Eye (tissue), 1 donor: ENCODE results near the gene PRDM15.

ENCODE experiments used
- DNase-seq: peaks from one replicate; pipeline ENCODE4 v3.0.0-alpha.2; 2015

PRDM15 gene

DNA sequence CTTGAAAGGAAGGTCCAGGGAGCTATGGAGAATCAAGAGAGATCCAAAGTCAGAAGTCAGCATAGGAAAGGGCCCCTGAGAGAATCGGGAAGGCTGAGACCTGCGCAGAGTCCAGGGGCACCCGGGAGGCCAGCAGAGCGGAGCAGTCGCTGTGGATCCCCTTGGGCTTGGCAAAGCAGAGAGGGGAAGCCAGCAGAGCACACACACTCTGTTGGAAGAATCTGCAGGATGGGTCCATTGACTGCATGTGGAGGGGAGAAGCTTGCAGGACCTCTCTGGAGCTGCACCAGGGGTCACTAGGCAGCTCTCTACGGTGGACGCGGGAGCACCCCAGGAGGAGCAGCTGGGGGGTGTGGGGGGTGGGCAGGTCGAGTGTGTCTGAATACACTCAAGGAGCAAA is 118.7 kb downstream of the PRDM15 start:
- no peak for DNase-seq

DNA sequence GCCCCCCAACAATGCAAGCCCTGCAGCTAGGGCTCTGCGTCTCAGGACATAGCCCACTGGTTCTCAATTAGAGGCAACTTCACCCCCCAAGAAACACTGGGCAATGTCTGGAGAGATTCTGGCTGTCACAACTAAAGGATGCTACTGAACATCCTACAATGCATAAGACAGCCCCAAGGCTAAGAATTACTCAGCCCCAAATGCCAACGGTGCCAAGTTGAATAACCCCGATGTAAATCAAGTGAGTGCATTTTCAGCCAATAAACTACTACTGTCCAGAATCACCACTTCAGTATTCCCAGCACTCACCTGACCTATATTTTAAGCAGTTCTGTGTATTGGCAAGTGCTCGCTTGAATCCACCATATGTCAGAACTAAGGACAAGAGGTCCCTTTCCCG is 119.2 kb downstream of the PRDM15 start:
- DNase-seq = no peak

DNA sequence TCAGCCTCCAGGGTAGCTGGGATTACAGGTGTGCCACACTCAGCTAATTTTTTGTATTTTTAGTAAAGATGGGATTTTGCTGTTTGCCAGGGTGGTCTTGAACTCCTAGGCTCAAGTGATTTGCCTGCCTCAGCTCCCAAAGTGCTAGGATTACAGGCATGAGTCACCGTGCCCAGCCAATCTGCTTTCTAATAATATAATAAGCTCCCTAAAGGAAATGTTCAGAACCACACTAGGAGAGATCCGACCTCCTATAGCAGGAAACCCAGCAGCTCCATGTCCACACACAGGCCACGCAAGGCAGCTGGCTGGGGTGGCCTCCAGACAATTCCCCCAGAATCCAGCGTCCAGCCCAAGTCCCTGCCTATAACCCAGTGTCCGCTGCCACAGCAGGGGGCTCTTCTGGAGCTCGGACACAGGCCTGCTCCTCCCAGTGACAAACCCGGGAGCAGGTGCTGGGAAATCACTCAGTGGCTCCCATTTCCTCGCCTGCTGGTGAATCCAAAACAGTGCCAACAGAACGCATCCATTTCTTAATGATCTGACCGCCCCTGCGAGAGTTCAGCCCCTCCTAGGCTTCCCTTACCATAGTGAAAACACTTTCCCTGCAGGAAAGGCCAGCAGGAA is 119.8 kb downstream of the PRDM15 start:
- no peak for DNase-seq

GRCh38 chr21:41758550-41758949 is 120.6 kb downstream of the PRDM15 start:
- no peak for DNase-seq

DNA sequence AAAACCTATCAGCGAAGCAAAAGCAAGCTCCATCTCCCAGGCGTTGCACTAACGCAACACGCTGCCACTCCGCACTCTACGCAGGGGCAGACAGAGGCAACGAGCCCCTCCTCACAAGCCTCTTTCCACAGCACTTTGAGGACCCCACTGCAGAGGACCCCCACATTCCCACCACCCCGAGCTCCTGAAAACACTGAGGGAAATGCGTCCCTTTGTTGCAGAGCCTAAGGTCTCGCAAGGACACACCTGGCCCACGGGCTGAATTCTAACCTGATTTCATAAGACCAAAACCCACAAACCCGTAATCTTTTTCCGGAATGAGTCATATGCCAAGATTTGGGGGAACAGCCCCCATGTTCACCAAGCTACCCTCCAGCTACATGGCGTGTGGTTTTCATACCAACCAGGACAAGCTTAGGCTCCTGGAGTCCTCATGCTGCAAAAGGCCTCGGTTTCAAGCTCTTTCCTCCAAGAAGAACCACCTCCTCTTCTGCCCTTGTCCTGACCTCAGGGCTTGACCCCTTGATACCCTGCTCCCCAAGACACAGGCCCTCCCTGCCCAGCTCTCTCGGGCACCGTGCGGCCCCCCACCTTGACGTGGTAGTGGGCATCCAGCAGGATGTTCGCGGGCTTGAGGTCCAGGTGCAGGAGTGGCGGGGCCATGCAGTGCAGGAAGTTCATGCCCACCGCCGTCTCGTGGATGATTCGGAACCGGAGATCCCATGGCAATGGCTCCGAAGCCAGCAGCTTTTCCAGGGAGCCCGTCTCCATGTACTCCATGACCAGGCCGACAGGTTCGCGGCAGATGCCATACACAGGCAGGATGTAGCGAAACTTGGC is 123.0 kb downstream of the PRDM15 start:
- DNase-seq = no peak

DNA sequence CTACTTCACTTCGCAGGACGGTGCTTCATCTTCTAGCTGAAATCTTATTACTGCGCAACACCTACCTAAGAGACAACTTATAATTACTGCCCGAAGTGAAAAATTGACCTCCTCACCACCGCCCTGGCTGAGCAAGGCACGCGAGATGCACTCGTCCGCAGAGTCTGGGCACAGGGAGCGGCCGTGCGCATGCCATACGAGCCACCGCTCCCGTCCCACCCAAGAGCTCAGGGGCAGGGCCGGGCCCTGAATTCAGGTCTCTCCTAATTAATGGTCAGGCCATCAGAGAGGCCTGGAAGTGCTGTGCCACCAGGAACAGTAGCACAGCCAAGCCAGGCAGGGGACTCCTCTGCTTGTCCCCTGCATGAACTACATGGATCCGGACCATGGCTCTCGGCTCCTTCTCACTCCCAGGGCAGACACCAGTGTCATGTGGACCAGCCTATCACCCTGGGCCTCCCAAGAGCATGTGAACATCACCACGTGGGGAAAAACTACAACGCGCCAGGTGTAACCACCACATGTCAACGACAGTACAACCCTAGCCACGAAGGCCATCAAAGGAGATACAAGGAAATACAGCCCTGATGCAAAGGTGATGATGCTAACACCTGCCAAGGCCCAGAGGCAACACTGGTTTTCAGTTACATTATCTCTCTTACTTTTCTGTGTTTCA is 123.7 kb downstream of the PRDM15 start:
- DNase-seq = no peak

DNA sequence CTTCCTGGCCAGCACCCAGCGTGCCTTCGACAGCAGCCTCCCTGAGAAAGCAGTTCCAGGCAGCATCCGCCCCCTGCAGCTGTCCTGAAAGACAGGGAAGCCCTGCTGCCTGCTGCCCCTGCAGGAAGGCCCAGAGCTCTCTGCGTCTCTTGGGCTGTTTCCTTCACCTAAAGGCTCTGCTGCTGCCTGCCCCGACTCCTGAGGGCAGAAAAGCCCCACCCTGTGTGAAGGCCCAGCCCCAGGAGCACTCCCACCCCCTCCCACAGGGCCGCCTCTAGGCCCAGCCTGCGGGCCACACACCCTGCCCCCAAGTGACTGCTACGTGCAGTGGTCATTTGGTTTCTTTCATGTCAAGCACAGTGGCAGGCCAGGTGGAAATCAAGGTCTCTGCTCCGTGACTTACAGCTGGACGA is 124.7 kb downstream of the PRDM15 start:
- DNase-seq = no peak

GRCh38 chr21:41753006-41753898 is 125.9 kb downstream of the PRDM15 start:
- peak; percentile 55 for DNase-seq

DNA sequence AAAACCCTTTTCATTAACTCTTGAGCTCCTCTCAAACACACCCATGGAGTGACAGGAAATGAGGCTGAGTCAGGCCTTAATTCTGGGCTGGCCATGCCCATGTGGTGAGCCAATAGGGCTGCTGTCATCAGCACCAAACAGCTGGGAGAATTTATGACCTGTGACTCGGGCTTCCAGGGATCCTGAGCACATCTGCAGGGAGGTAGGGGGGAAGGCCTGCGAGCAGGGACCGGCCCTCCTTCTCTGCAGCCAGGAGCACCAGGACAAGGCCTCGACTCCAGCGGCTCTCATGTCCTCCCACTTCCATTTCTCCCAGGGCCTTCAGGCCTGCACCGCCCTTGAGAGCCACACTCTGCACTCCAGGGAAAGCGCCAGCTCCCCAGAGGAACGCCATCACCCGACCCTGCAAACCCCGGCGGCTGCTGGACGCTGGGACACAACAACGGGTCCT is 126.9 kb downstream of the PRDM15 start:
- DNase-seq = no peak

DNA sequence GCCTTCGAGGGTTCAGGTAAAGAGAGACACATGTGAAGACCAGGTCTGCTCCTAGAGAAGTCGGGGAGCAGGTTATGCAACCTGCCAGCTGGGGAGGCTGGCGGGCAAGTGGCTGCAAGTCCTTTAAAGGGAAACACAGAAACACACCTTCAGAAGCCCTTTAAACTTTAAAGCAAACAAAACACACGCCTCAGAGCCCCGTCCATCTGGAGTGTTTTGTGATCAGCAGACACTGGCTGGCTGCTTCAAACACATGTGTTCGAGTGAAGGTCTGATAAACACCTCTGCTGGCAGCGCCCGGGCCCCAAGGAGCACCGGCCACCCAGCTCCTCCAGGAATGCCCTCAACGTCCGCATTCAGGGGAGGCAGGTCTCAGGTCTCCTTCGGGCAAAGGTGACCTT is 127.5 kb downstream of the PRDM15 start:
- peak; percentile 48 for DNase-seq

GRCh38 chr21:41750532-41751151 is 128.5 kb downstream of the PRDM15 start:
- no peak for DNase-seq

DNA sequence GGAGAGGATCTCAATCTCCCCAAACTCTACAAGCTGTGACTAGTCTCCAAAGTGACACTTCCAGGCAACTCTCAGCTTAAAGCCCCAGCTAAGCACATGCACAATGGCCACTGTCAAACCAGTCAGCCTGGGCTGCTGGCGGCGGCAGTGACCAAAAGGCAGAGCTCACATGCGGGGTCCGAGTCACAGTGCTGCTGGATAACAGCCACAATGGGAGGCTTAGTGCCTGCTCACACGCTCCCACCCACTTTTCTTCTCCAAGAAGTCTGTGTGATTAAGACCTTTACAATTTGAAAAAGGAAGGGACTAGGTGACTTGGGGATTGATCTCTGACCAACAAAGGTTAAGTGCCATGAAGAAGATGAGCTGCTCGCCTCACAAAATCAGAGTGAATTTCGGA is 129.1 kb downstream of the PRDM15 start:
- DNase-seq = no peak

DNA sequence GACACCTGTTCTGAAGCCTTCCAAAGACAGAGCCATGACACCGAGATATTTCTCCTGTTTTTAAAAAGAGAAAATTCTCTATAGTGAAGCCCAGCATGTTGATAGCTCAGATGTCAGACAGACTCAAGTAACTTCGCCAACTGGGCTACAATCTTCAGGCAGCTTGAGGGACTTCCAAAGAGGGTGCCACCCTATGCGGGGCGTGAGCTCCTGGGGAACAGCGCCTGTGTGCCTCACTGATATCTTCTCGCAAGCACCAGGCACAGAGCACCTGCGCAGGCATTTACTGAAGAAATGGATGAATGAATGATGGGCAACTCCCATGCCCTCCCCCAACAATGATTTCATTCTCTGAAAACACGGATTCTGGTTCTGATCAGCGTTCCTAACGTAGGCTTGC is 129.9 kb downstream of the PRDM15 start:
- no peak for DNase-seq
